ENCODE data around the gene BEAN1. TPM values are rescaled to one million over a fixed set of nuclear protein-coding genes. Genes with fewer than 3 reads are reported as not detected.

BEAN1 gene
- total and polyA plus RNA-seq, 2 experiments from 2014 or later, result 0.07 to 0.10 TPM

DNA sequence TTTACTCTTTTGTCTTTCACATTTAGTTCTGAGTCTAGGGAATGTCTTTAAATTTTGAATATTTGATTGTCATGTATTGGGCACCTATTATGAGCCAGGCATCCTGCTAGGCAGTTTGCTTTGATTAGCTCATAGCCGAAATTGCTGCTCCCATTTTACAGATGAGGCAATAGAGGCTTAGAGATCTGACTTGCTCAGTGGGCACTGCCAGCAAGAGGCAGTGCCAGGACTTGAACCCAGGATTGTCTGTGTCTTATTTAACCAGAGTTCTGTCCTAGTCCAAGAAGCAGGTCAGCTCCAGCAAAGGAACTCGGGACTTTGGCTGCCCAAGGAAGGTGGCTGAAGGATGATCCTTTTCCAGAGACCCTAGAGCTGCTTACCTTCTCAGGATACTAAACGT, 24.5 kb downstream of the BEAN1 start:
- Histone ChIP-seq H3K9me2 (ENCODE audit: insufficient read depth) (no peaks in the 10 kb centered on the region), H3K4me1 (ENCODE audit: insufficient read depth) (no peaks in the 10 kb centered on the region), H3K79me2 (replicated peaks; ENCODE audit: insufficient read depth) (no peaks in the 10 kb centered on the region), H3K36me3 (ENCODE audit: insufficient read depth) (no peaks in the 10 kb centered on the region), H3K27me3 (ENCODE audit: insufficient read depth) (no peaks in the 10 kb centered on the region), H3K27ac (ENCODE audit: low read depth) (no peak overlapping the region), H3F3A (replicated peaks; ENCODE audit: low read depth) (no peaks in the 10 kb centered on the region), H2AFZ (no peak overlapping the region), H3K4me3 (no peak overlapping the region), H4K20me1 (replicated peaks; ENCODE audit: insufficient read depth) (no peaks in the 10 kb centered on the region), H3K4me2 (no peak overlapping the region)
- Mint-ChIP-seq H3K4me3 (no peak overlapping the region), H3K36me3 (ENCODE audit: low read depth) (no peaks in the 10 kb centered on the region), H3K27me3 (ENCODE audit: insufficient read depth, low read depth, poor library complexity) (no peaks in the 10 kb centered on the region), H3K4me1 (no peaks in the 10 kb centered on the region), H3K27ac (no peak overlapping the region), H3K9me3 (no peaks in the 10 kb centered on the region)
- ATAC-seq, result no peak
- no peak for DNase-seq (ENCODE audit: low spot score)
- TF ChIP-seq, protein P1, sequence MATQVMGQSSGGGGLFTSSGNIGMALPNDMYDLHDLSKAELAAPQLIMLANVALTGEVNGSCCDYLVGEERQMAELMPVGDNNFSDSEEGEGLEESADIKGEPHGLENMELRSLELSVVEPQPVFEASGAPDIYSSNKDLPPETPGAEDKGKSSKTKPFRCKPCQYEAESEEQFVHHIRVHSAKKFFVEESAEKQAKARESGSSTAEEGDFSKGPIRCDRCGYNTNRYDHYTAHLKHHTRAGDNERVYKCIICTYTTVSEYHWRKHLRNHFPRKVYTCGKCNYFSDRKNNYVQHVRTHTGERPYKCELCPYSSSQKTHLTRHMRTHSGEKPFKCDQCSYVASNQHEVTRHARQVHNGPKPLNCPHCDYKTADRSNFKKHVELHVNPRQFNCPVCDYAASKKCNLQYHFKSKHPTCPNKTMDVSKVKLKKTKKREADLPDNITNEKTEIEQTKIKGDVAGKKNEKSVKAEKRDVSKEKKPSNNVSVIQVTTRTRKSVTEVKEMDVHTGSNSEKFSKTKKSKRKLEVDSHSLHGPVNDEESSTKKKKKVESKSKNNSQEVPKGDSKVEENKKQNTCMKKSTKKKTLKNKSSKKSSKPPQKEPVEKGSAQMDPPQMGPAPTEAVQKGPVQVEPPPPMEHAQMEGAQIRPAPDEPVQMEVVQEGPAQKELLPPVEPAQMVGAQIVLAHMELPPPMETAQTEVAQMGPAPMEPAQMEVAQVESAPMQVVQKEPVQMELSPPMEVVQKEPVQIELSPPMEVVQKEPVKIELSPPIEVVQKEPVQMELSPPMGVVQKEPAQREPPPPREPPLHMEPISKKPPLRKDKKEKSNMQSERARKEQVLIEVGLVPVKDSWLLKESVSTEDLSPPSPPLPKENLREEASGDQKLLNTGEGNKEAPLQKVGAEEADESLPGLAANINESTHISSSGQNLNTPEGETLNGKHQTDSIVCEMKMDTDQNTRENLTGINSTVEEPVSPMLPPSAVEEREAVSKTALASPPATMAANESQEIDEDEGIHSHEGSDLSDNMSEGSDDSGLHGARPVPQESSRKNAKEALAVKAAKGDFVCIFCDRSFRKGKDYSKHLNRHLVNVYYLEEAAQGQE (IDR thresholded peaks at IDR 0.05; ENCODE audit: unreplicated experiment), result no peak
- TF ChIP-seq STAT1 (IDR thresholded peaks at IDR 0.05; ENCODE audit: unreplicated experiment) (no peak), NANOG (IDR thresholded peaks at IDR 0.05; ENCODE audit: borderline replicate concordance) (no peak), POLR2AphosphoS5 (IDR thresholded peaks at IDR 0.05; ENCODE audit: low read depth) (no peak), EZH2 (IDR thresholded peaks at IDR 0.05; ENCODE audit: low read depth, unreplicated experiment) (no peak), CREB1 (CRISPR knock-in tag; IDR thresholded peaks at IDR 0.05; ENCODE audit: low read depth) (no peak), ZNF331 (CRISPR knock-in tag; IDR thresholded peaks at IDR 0.05; ENCODE audit: low read depth) (no peak), JUNB (IDR thresholded peaks at IDR 0.05; ENCODE audit: unreplicated experiment) (no peak), ZNF114 (CRISPR knock-in tag; IDR thresholded peaks at IDR 0.05) (no peak), EZH2phosphoT487 (IDR thresholded peaks at IDR 0.05; ENCODE audit: unreplicated experiment) (no peak)
- TF ChIP-seq, protein P2, sequence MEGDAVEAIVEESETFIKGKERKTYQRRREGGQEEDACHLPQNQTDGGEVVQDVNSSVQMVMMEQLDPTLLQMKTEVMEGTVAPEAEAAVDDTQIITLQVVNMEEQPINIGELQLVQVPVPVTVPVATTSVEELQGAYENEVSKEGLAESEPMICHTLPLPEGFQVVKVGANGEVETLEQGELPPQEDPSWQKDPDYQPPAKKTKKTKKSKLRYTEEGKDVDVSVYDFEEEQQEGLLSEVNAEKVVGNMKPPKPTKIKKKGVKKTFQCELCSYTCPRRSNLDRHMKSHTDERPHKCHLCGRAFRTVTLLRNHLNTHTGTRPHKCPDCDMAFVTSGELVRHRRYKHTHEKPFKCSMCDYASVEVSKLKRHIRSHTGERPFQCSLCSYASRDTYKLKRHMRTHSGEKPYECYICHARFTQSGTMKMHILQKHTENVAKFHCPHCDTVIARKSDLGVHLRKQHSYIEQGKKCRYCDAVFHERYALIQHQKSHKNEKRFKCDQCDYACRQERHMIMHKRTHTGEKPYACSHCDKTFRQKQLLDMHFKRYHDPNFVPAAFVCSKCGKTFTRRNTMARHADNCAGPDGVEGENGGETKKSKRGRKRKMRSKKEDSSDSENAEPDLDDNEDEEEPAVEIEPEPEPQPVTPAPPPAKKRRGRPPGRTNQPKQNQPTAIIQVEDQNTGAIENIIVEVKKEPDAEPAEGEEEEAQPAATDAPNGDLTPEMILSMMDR (conservative IDR thresholded peaks at IDR 0.05; ENCODE audit: low read depth in 2 of 2), result no peak
- TF ChIP-seq, protein P3, sequence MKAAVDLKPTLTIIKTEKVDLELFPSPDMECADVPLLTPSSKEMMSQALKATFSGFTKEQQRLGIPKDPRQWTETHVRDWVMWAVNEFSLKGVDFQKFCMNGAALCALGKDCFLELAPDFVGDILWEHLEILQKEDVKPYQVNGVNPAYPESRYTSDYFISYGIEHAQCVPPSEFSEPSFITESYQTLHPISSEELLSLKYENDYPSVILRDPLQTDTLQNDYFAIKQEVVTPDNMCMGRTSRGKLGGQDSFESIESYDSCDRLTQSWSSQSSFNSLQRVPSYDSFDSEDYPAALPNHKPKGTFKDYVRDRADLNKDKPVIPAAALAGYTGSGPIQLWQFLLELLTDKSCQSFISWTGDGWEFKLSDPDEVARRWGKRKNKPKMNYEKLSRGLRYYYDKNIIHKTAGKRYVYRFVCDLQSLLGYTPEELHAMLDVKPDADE (IDR thresholded peaks at IDR 0.05), result no peak
- TF ChIP-seq, protein P4, sequence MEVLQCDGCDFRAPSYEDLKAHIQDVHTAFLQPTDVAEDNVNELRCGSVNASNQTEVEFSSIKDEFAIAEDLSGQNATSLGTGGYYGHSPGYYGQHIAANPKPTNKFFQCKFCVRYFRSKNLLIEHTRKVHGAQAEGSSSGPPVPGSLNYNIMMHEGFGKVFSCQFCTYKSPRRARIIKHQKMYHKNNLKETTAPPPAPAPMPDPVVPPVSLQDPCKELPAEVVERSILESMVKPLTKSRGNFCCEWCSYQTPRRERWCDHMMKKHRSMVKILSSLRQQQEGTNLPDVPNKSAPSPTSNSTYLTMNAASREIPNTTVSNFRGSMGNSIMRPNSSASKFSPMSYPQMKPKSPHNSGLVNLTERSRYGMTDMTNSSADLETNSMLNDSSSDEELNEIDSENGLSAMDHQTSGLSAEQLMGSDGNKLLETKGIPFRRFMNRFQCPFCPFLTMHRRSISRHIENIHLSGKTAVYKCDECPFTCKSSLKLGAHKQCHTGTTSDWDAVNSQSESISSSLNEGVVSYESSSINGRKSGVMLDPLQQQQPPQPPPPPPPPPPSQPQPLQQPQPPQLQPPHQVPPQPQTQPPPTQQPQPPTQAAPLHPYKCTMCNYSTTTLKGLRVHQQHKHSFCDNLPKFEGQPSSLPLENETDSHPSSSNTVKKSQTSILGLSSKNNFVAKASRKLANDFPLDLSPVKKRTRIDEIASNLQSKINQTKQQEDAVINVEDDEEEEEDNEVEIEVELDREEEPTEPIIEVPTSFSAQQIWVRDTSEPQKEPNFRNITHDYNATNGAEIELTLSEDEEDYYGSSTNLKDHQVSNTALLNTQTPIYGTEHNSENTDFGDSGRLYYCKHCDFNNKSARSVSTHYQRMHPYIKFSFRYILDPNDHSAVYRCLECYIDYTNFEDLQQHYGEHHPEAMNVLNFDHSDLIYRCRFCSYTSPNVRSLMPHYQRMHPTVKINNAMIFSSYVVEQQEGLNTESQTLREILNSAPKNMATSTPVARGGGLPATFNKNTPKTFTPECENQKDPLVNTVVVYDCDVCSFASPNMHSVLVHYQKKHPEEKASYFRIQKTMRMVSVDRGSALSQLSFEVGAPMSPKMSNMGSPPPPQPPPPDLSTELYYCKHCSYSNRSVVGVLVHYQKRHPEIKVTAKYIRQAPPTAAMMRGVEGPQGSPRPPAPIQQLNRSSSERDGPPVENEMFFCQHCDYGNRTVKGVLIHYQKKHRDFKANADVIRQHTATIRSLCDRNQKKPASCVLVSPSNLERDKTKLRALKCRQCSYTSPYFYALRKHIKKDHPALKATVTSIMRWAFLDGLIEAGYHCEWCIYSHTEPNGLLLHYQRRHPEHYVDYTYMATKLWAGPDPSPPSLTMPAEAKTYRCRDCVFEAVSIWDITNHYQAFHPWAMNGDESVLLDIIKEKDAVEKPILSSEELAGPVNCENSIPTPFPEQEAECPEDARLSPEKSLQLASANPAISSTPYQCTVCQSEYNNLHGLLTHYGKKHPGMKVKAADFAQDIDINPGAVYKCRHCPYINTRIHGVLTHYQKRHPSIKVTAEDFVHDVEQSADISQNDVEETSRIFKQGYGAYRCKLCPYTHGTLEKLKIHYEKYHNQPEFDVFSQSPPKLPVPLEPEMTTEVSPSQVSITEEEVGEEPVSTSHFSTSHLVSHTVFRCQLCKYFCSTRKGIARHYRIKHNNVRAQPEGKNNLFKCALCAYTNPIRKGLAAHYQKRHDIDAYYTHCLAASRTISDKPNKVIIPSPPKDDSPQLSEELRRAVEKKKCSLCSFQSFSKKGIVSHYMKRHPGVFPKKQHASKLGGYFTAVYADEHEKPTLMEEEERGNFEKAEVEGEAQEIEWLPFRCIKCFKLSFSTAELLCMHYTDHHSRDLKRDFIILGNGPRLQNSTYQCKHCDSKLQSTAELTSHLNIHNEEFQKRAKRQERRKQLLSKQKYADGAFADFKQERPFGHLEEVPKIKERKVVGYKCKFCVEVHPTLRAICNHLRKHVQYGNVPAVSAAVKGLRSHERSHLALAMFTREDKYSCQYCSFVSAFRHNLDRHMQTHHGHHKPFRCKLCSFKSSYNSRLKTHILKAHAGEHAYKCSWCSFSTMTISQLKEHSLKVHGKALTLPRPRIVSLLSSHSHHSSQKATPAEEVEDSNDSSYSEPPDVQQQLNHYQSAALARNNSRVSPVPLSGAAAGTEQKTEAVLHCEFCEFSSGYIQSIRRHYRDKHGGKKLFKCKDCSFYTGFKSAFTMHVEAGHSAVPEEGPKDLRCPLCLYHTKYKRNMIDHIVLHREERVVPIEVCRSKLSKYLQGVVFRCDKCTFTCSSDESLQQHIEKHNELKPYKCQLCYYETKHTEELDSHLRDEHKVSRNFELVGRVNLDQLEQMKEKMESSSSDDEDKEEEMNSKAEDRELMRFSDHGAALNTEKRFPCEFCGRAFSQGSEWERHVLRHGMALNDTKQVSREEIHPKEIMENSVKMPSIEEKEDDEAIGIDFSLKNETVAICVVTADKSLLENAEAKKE (CRISPR knock-in tag; IDR thresholded peaks at IDR 0.05), result no peak

Data from GM23338 (cell line).